Measurements from ENCODE around the gene FAM50A. TPM values are rescaled to one million over a fixed set of nuclear protein-coding genes. Genes with fewer than 3 reads are reported as not detected.

The FAM50A gene
- total and polyA plus RNA-seq, 2 donors (not counting 1 experiment from before 2014, with no cell fraction given), result 44.5 to 79.8 TPM

GRCh38 chrX:154440623-154441357 is 3.2 kb upstream of the FAM50A start:
- Histone ChIP-seq H3K4me2 (replicated peaks; ENCODE audit: low read depth, low read length, poor library complexity, severe bottlenecking) (no peak overlapping the region), H3K4me3 (ENCODE audit: control extremely low read depth in 1 of 5, extremely low read depth in 1 of 5, insufficient read depth in 1 of 5, low read depth in 2 of 5, low read length in 4 of 5) (no peak overlapping the region), H3K9me3 (ENCODE audit: control extremely low read depth in 1 of 3, control insufficient read depth in 2 of 3, insufficient read depth in 1 of 3, low read length in 2 of 3) (no peaks in the 10 kb centered on the region), H4K20me1 (ENCODE audit: control insufficient read depth, insufficient read depth, low read length, poor library complexity, severe bottlenecking) (peaks cover 6% of the 10 kb centered on the region), H3K4me1 (ENCODE audit: control insufficient read depth in 2 of 2, insufficient read depth in 2 of 2, low read length in 2 of 2) (peaks cover 20 to 37% of the 10 kb centered on the region in 2 donors), H2AFZ (ENCODE audit: insufficient read depth, low read depth, low read length, poor library complexity, severe bottlenecking) (no peak overlapping the region), H3K27ac (ENCODE audit: low read length in 2 of 2) (no peak overlapping the region), H3K36me3 (replicated peaks in 1 of 2; ENCODE audit: control extremely low read depth in 1 of 2, control insufficient read depth in 1 of 2, extremely low read depth in 1 of 2, insufficient read depth in 2 of 2, low read length in 1 of 2) (peaks cover 0 to 13% of the 10 kb centered on the region in 2 experiments), H3K27me3 (replicated peaks in 1 of 4; ENCODE audit: control extremely low read depth in 1 of 4, control insufficient read depth in 3 of 4, insufficient read depth in 4 of 4, low read length in 3 of 4) (no peaks in the 10 kb centered on the region), H3K79me2 (ENCODE audit: control insufficient read depth, insufficient read depth, low read length) (peaks cover 37% of the 10 kb centered on the region), H3K9ac (ENCODE audit: low read length) (no peak overlapping the region)
- Mint-ChIP-seq H3K27ac (no peak overlapping the region), H3K9me3 (ENCODE audit: insufficient read depth) (no peaks in the 10 kb centered on the region), H3K27me3 (no peaks in the 10 kb centered on the region), H3K4me1 (peaks cover 16% of the 10 kb centered on the region), H3K4me3 (no peak overlapping the region)
- DNase-seq (no peak), ATAC-seq (ENCODE audit: low read depth) (no peak)
- POLR2A ChIA-PET, result interaction anchor here (0.6 kb wide), 1 partner anchor 68 kb away, joined by 3 read pairs; no protein-coding TSS in a partner anchor
- intact Hi-C loops (cut with micrococcal nuclease), result loop anchor here (5.0 kb wide), 1 partner anchor 37 kb away; the partner anchor contains the start of gene LAGE3
- CTCF ChIA-PET, result no interaction called here
- WGBS (ENCODE audit: insufficient coverage), result 93% methylated on average over 8 of the region's 17 CpGs
- no peak for TF ChIP-seq EZH2 (IDR thresholded peaks at IDR 0.05; ENCODE audit: borderline replicate concordance, insufficient read depth, low read depth, low read length, poor library complexity, severe bottlenecking)
- TF ChIP-seq CTCF (IDR thresholded peaks at IDR 0.05), result no peak

GRCh38 chrX:154441564-154441963 is 2.4 kb upstream of the FAM50A start:
- peaks cover 0 to 13% of the 10 kb centered on the region in 2 experiments for H3K36me3 ChIP-seq (replicated peaks in 1 of 2; ENCODE audit: control extremely low read depth in 1 of 2, control insufficient read depth in 1 of 2, extremely low read depth in 1 of 2, insufficient read depth in 2 of 2, low read length in 1 of 2)
- peaks cover 33% of the 10 kb centered on the region for H3K79me2 ChIP-seq (ENCODE audit: control insufficient read depth, insufficient read depth, low read length)
- no peak for DNase-seq
- H3K27me3 ChIP-seq (replicated peaks in 1 of 4; ENCODE audit: control extremely low read depth in 1 of 4, control insufficient read depth in 3 of 4, insufficient read depth in 4 of 4, low read length in 3 of 4), result no peaks in the 10 kb centered on the region
- no peak overlapping the region for H3K4me3 Mint-ChIP-seq
- no peaks in the 10 kb centered on the region for H3K9me3 Mint-ChIP-seq (ENCODE audit: insufficient read depth)
- H3K9me3 ChIP-seq (ENCODE audit: control extremely low read depth in 1 of 3, control insufficient read depth in 2 of 3, insufficient read depth in 1 of 3, low read length in 2 of 3), result no peaks in the 10 kb centered on the region
- H3K4me1 ChIP-seq (ENCODE audit: control insufficient read depth in 2 of 2, insufficient read depth in 2 of 2, low read length in 2 of 2), result peaks cover 16 to 31% of the 10 kb centered on the region in 2 donors
- H3K27me3 Mint-ChIP-seq, result no peaks in the 10 kb centered on the region
- intact Hi-C loops (cut with micrococcal nuclease), result loop anchor here (5.0 kb wide), 1 partner anchor 36 kb away; the partner anchor contains the start of gene LAGE3
- ChIA-PET POLR2A (interaction anchor here (0.6 kb wide), 1 partner anchor 69 kb away, joined by 3 read pairs; no protein-coding TSS in a partner anchor), CTCF (no interaction called here)
- peaks cover 6% of the 10 kb centered on the region for H4K20me1 ChIP-seq (ENCODE audit: control insufficient read depth, insufficient read depth, low read length, poor library complexity, severe bottlenecking)
- peaks cover 9% of the 10 kb centered on the region for H3K4me1 Mint-ChIP-seq
- H3K4me3 ChIP-seq (ENCODE audit: control extremely low read depth in 1 of 5, extremely low read depth in 1 of 5, insufficient read depth in 1 of 5, low read depth in 2 of 5, low read length in 4 of 5), result no peak overlapping the region
- 100% methylated on average over 1 of the region's 11 CpGs for WGBS (ENCODE audit: insufficient coverage)
- H3K27ac Mint-ChIP-seq, result peak overlapping the region; percentile 20
- no peak overlapping the region for H3K27ac ChIP-seq (ENCODE audit: low read length in 2 of 2)
- no peak overlapping the region for H3K9ac ChIP-seq (ENCODE audit: low read length)
- no peak overlapping the region for H3K4me2 ChIP-seq (replicated peaks; ENCODE audit: low read depth, low read length, poor library complexity, severe bottlenecking)
- TF ChIP-seq EZH2 (IDR thresholded peaks at IDR 0.05; ENCODE audit: borderline replicate concordance, insufficient read depth, low read depth, low read length, poor library complexity, severe bottlenecking) (no peak), CTCF (IDR thresholded peaks at IDR 0.05) (no peak)
- no peak for ATAC-seq (ENCODE audit: low read depth)
- H2AFZ ChIP-seq (ENCODE audit: insufficient read depth, low read depth, low read length, poor library complexity, severe bottlenecking), result no peak overlapping the region

Measured in B cell (primary cell).